GM23338 (cell line): Measurements from ENCODE around the gene NRXN2. TPM values are rescaled to one million over a fixed set of nuclear protein-coding genes. Genes with fewer than 3 reads are reported as not detected.

Experiments
- ATAC-seq: fragments of 200-7000 bp; cut with Tn5 transposase; 3 replicates; pipeline ENCODE4 v1.9.1; 2020
- DNase-seq: peaks from one replicate; pipeline ENCODE4 v3.0.0-alpha.2; 2015; ENCODE audit warnings: low spot score
- H2AFZ ChIP-seq: fragments of 200-600 bp; sonication (generic); 2 replicates; pipeline ENCODE4 v1.8.0; 2016; ENCODE audit warnings: antibody characterized with exemption, mild to moderate bottlenecking, moderate library complexity
- H3F3A ChIP-seq: fragments of 200-600 bp; sonication (generic); replicated peaks from 2 replicates; pipeline ENCODE4 v1.8.0; 2017; ENCODE audit warnings: antibody characterized with exemption, mixed run types, low read depth
- H3K27ac ChIP-seq: fragments of 200-600 bp; sonication (generic); 2 replicates; pipeline ENCODE4 v1.6.1; 2016; ENCODE audit warnings: low read depth
- H3K27me3 ChIP-seq: fragments of 200-600 bp; sonication (generic); 2 replicates; pipeline ENCODE4 v1.8.0; 2016; ENCODE audit warnings: mild to moderate bottlenecking, mixed run types, moderate library complexity; ENCODE audit not compliant: insufficient read depth
- H3K36me3 ChIP-seq: fragments of 200-600 bp; sonication (generic); 2 replicates; pipeline ENCODE4 v1.8.0; 2016; ENCODE audit warnings: mild to moderate bottlenecking; ENCODE audit not compliant: insufficient read depth
- H3K4me1 ChIP-seq: fragments of 200-600 bp; sonication (generic); 2 replicates; pipeline ENCODE4 v1.8.0; 2016; ENCODE audit warnings: mild to moderate bottlenecking, moderate library complexity; ENCODE audit not compliant: insufficient read depth
- H3K4me2 ChIP-seq: fragments of 200-600 bp; sonication (generic); 2 replicates; pipeline ENCODE4 v1.7.1; 2017; ENCODE audit warnings: mixed run types
- H3K4me3 ChIP-seq: fragments of 200-600 bp; sonication (generic); 2 replicates; pipeline ENCODE4 v1.6.1; 2016; ENCODE audit warnings: mixed run types
- H3K79me2 ChIP-seq: fragments of 200-600 bp; sonication (generic); replicated peaks from 2 replicates; pipeline ENCODE4 v1.8.0; 2017; ENCODE audit warnings: mild to moderate bottlenecking; ENCODE audit not compliant: insufficient read depth
- H3K9me2 ChIP-seq: fragments of 200-600 bp; sonication (generic); 2 replicates; pipeline ENCODE4 v1.8.0; 2017; ENCODE audit not compliant: insufficient read depth
- H4K20me1 ChIP-seq: fragments of 200-600 bp; sonication (generic); replicated peaks from 2 replicates; pipeline ENCODE4 v1.8.0; 2017; ENCODE audit warnings: mild to moderate bottlenecking; ENCODE audit not compliant: insufficient read depth
- H3K27ac Mint-ChIP-seq: 2 replicates; pipeline ENCODE4 v1.8.0; 2020; ENCODE audit warnings: inconsistent platforms, mild to moderate bottlenecking, moderate library complexity, mixed read lengths
- H3K27me3 Mint-ChIP-seq: 3 replicates; pipeline ENCODE4 v1.8.0; 2022; ENCODE audit warnings: low read depth, mild to moderate bottlenecking, moderate library complexity, mixed read lengths, inconsistent platforms; ENCODE audit not compliant: insufficient read depth, poor library complexity
- H3K36me3 Mint-ChIP-seq: 3 replicates; pipeline ENCODE4 v1.8.0; 2021; ENCODE audit warnings: low read depth, mild to moderate bottlenecking, inconsistent platforms, moderate library complexity, mixed read lengths
- H3K4me1 Mint-ChIP-seq: 3 replicates; pipeline ENCODE4 v1.8.0; 2020; ENCODE audit warnings: mild to moderate bottlenecking, inconsistent platforms, mixed read lengths
- H3K4me3 Mint-ChIP-seq: 3 replicates; pipeline ENCODE4 v1.8.0; 2021; ENCODE audit warnings: moderate library complexity, mild to moderate bottlenecking, inconsistent platforms, mixed read lengths
- H3K9me3 Mint-ChIP-seq: 3 replicates; pipeline ENCODE4 v1.8.0; 2020; ENCODE audit warnings: moderate library complexity, mild to moderate bottlenecking, inconsistent platforms, mixed read lengths
- CREB1 ChIP-seq: fragments of 250-450 bp; sonication (Bioruptor Pico); IDR thresholded peaks from 2 replicates; pipeline ENCODE4 v1.5.0; 2020; ENCODE audit warnings: low read depth, mild to moderate bottlenecking, moderate library complexity
- CTCF ChIP-seq, 2 experiments: fragments of 200-600 bp in 1 of 2; sonication (generic) in 1 of 2; conservative IDR thresholded peaks; 2 replicates each; pipeline versions ENCODE4 v1.5.1 to v1.6.1; 2016 to 2017; ENCODE audit warnings: antibody characterized with exemption in 2 of 2, low read depth in 2 of 2, mild to moderate bottlenecking in 2 of 2, moderate library complexity in 1 of 2
- ETS1 ChIP-seq: IDR thresholded peaks from 2 replicates; pipeline ENCODE4 v1.6.1; 2016; ENCODE audit warnings: antibody characterized with exemption
- EZH2 ChIP-seq: fragments of 200-600 bp; sonication (generic); IDR thresholded peaks from one replicate; pipeline ENCODE4 v1.8.0; 2017; ENCODE audit warnings: antibody characterized with exemption, mild to moderate bottlenecking, low read depth; ENCODE audit not compliant: unreplicated experiment
- EZH2phosphoT487 ChIP-seq: fragments of 200-600 bp; sonication (generic); IDR thresholded peaks from one replicate; pipeline ENCODE4 v1.8.1; 2018; ENCODE audit warnings: antibody characterized with exemption; ENCODE audit not compliant: unreplicated experiment
- JUNB ChIP-seq: IDR thresholded peaks from one replicate; pipeline ENCODE4 v1.6.1; 2016; ENCODE audit warnings: antibody characterized with exemption; ENCODE audit not compliant: unreplicated experiment
- NANOG ChIP-seq: IDR thresholded peaks from 2 replicates; pipeline ENCODE4 v1.6.1; 2016; ENCODE audit warnings: antibody characterized with exemption, borderline replicate concordance
- POLR2AphosphoS5 ChIP-seq: IDR thresholded peaks from 2 replicates; pipeline ENCODE4 v1.6.1; 2016; ENCODE audit warnings: antibody characterized with exemption, low read depth
- REST ChIP-seq: IDR thresholded peaks from one replicate; pipeline ENCODE4 v1.6.1; 2018; ENCODE audit warnings: antibody characterized with exemption; ENCODE audit not compliant: unreplicated experiment
- STAT1 ChIP-seq: IDR thresholded peaks from one replicate; pipeline ENCODE4 v1.6.1; 2016; ENCODE audit warnings: antibody characterized with exemption; ENCODE audit not compliant: unreplicated experiment
- ZNF114 ChIP-seq: fragments of 250-450 bp; sonication (Bioruptor Pico); IDR thresholded peaks from 2 replicates; pipeline ENCODE4 v1.5.0; 2020; ENCODE audit warnings: mild to moderate bottlenecking, moderate library complexity
- ZNF331 ChIP-seq: fragments of 250-450 bp; sonication (Bioruptor Pico); IDR thresholded peaks from 2 replicates; pipeline ENCODE4 v1.5.0; 2020; ENCODE audit warnings: low read depth, mild to moderate bottlenecking, moderate library complexity
- ZNF462 ChIP-seq: fragments of 250-450 bp; sonication (Bioruptor Pico); IDR thresholded peaks from 2 replicates; pipeline ENCODE4 v1.5.0; 2020; ENCODE audit warnings: mild to moderate bottlenecking, moderate library complexity
- polyA plus RNA-seq: library from polyadenylated mRNA; unstranded; fragments of >200 nt; fragmentation: Nextera tagmentation; extraction: Ambion mirVana; gene quantifications from 2 replicates; pipeline ENCODE4 v1.2.1, GENCODE V29; 2016
- total RNA-seq: library from RNA; depleted of rRNA; stranded (reverse); fragments of >200 nt; shearing (Covaris generic); gene quantifications from 2 replicates; pipeline ENCODE4 v1.2.3, GENCODE V29; 2014

NRXN2 gene
- total and polyA plus RNA-seq, 2 experiments from 2014 or later = 3.4 to 17.0 TPM

- no peak for ATAC-seq
These were observed 4.8 kb downstream of the NRXN2 start for GRCh38 chr11:64718084-64718779.

More at GRCh38 chr11:64718084-64718779, 4.8 kb downstream of the NRXN2 start:
- H3K4me2 ChIP-seq = no peak overlapping the region
- no peak overlapping the region for H2AFZ ChIP-seq
- H4K20me1 ChIP-seq = peaks cover 5% of the 10 kb centered on the region; the same call in 1 of the 2 replicates
- Mint-ChIP-seq H3K4me1 (peaks cover 56% of the 10 kb centered on the region), H3K27ac (no peak overlapping the region), H3K9me3 (no peaks in the 10 kb centered on the region), H3K36me3 (no peaks in the 10 kb centered on the region; the same call in 2 of the 3 replicates), H3K4me3 (no peak overlapping the region), H3K27me3 (peaks cover 52% of the 10 kb centered on the region)
- no peaks in the 10 kb centered on the region for H3K79me2 ChIP-seq
- H3K36me3 ChIP-seq = no peaks in the 10 kb centered on the region
- H3K9me2 ChIP-seq = no peaks in the 10 kb centered on the region
- peaks cover 9% of the 10 kb centered on the region for H3F3A ChIP-seq
- no peak overlapping the region for H3K27ac ChIP-seq
- H3K4me1 ChIP-seq = peaks cover 30% of the 10 kb centered on the region
- peaks cover 43% of the 10 kb centered on the region for H3K27me3 ChIP-seq
- no peak overlapping the region for H3K4me3 ChIP-seq
- TF ChIP-seq ZNF462 (CRISPR knock-in tag) = no peak
- no peak for TF ChIP-seq ZNF331 (CRISPR knock-in tag)
- TF ChIP-seq ETS1 = no peak
- TF ChIP-seq EZH2 = no peak
- no peak for TF ChIP-seq JUNB
- no peak for TF ChIP-seq NANOG
- no peak for TF ChIP-seq CTCF (conservative IDR thresholded peaks at IDR 0.05; ENCODE audit: low read depth in 2 of 2)
- no peak for TF ChIP-seq EZH2phosphoT487
- no peak for TF ChIP-seq ZNF114 (CRISPR knock-in tag)
- no peak for TF ChIP-seq REST
- TF ChIP-seq CREB1 (CRISPR knock-in tag) = no peak
- TF ChIP-seq POLR2AphosphoS5 = no peak
- TF ChIP-seq STAT1 = no peak
- DNase-seq = no peak
